Liver (tissue), 9 donors: ENCODE measurements around the gene LRRN4CL. TPM values are rescaled to one million over a fixed set of nuclear protein-coding genes. Genes with fewer than 3 reads are reported as not detected.

Source experiments
- DNase-seq: peaks from one replicate; pipeline ENCODE4 v3.0.0-alpha.2; 2017; ENCODE audit warnings: low spot score
- H3K27ac ChIP-seq, 2 donors: one replicate each; pipeline ENCODE4 v1.7.0; 2013; ENCODE audit warnings: inconsistent platforms in 2 of 2, low read length in 2 of 2, control low read depth in 1 of 2, low read depth in 1 of 2, mild to moderate bottlenecking in 1 of 2
- H3K27me3 ChIP-seq, 4 donors: one replicate each; pipeline versions ENCODE4 v1.6.1 to v1.7.0; 2013; ENCODE audit warnings: low read length in 3 of 4, inconsistent platforms in 1 of 4, mild to moderate bottlenecking in 1 of 4, moderate library complexity in 1 of 4; ENCODE audit not compliant: control insufficient read depth in 4 of 4, insufficient read depth in 4 of 4
- H3K36me3 ChIP-seq, 4 donors: one replicate each; pipeline versions ENCODE4 v1.6.1 to v1.7.0; 2013; ENCODE audit warnings: low read length in 3 of 4, mild to moderate bottlenecking in 3 of 4, low read depth in 1 of 4, moderate library complexity in 1 of 4; ENCODE audit not compliant: control insufficient read depth in 4 of 4, insufficient read depth in 3 of 4
- H3K4me1 ChIP-seq, 4 donors: one replicate each; pipeline versions ENCODE4 v1.6.1 to v1.7.0; 2013; ENCODE audit warnings: low read length in 3 of 4, mild to moderate bottlenecking in 3 of 4, moderate library complexity in 1 of 4; ENCODE audit not compliant: control insufficient read depth in 4 of 4, insufficient read depth in 4 of 4
- H3K4me3 ChIP-seq, 3 donors: one replicate each; pipeline versions ENCODE4 v1.6.1 to v1.7.0; 2013; ENCODE audit warnings: low read length in 3 of 3, control low read depth in 1 of 3, low read depth in 1 of 3, mild to moderate bottlenecking in 1 of 3
- H3K9ac ChIP-seq, 2 donors: one replicate each; pipeline ENCODE4 v1.7.0; 2013; ENCODE audit warnings: low read length in 2 of 2, mild to moderate bottlenecking in 2 of 2, moderate library complexity in 2 of 2, control low read depth in 1 of 2, low read depth in 1 of 2
- H3K9me3 ChIP-seq, 4 donors: one replicate each; pipeline versions ENCODE4 v1.6.1 to v1.7.0; 2013; ENCODE audit warnings: low read length in 3 of 4; ENCODE audit not compliant: control insufficient read depth in 4 of 4
- EGR1 ChIP-seq, 2 donors: IDR thresholded peaks; 2 replicates each; pipeline ENCODE4 v1.6.1; 2016 to 2018; ENCODE audit warnings: antibody characterized with exemption in 2 of 2, low read depth in 2 of 2
- FOXA1 ChIP-seq: IDR thresholded peaks from 2 replicates; pipeline ENCODE4 v1.6.1; 2016; ENCODE audit warnings: antibody characterized with exemption
- FOXA2 ChIP-seq: IDR thresholded peaks from 2 replicates; pipeline ENCODE4 v1.6.1; 2016; ENCODE audit warnings: antibody characterized with exemption
- GABPA ChIP-seq, 2 donors: IDR thresholded peaks in 1 of 2; conservative IDR thresholded peaks in 1 of 2; 2 replicates each; pipeline ENCODE4 v1.6.1; 2016; ENCODE audit warnings: antibody characterized with exemption in 2 of 2, mild to moderate bottlenecking in 1 of 2, moderate library complexity in 1 of 2
- HNF4A ChIP-seq, 2 donors: conservative IDR thresholded peaks; 2 replicates each; pipeline ENCODE4 v1.6.1; 2016; ENCODE audit warnings: antibody characterized with exemption in 2 of 2, mild to moderate bottlenecking in 2 of 2
- HNF4G ChIP-seq: IDR thresholded peaks from 2 replicates; pipeline ENCODE4 v1.6.1; 2016; ENCODE audit warnings: antibody characterized with exemption
- JUND ChIP-seq, 2 donors: IDR thresholded peaks; 2 replicates each; pipeline ENCODE4 v1.6.1; 2016; ENCODE audit warnings: antibody characterized with exemption in 2 of 2
- MAX ChIP-seq: IDR thresholded peaks from 2 replicates; pipeline ENCODE4 v1.6.1; 2016; ENCODE audit warnings: antibody characterized with exemption
- NR2F2 ChIP-seq: IDR thresholded peaks from 2 replicates; pipeline ENCODE4 v1.6.1; 2016; ENCODE audit warnings: antibody characterized with exemption
- RAD21 ChIP-seq, 2 donors: IDR thresholded peaks; 2 replicates each; pipeline ENCODE4 v1.6.1; 2016; ENCODE audit warnings: antibody characterized with exemption in 2 of 2, mild to moderate bottlenecking in 2 of 2
- RXRA ChIP-seq, 2 donors: IDR thresholded peaks; 2 replicates each; pipeline ENCODE4 v1.6.1; 2017 to 2018; ENCODE audit warnings: antibody characterized with exemption in 2 of 2, mild to moderate bottlenecking in 1 of 2
- SP1 ChIP-seq: IDR thresholded peaks from 2 replicates; pipeline ENCODE4 v1.6.1; 2018; ENCODE audit warnings: antibody characterized with exemption, mild to moderate bottlenecking
- TAF1 ChIP-seq: conservative IDR thresholded peaks from 2 replicates; pipeline ENCODE4 v1.6.1; 2016; ENCODE audit warnings: antibody characterized with exemption, mild to moderate bottlenecking
- YY1 ChIP-seq: IDR thresholded peaks from 2 replicates; pipeline ENCODE4 v1.6.1; 2016; ENCODE audit warnings: antibody characterized with exemption, mild to moderate bottlenecking
- WGBS: extraction: QIAGEN DNeasy Blood & Tissue Kit; methylation state at CpG from one replicate; pipeline ENCODE4 v1.1.7; 2013; 5-methylcytosine and 5-hydroxymethylcytosine counted together
- polyA plus RNA-seq, 2 donors: library from polyadenylated mRNA; stranded (reverse) in 1 of 2; unstranded in 1 of 2; fragments of 200-250 nt in 1 of 2; fragments of >200 nt in 1 of 2; fragmentation: Nextera tagmentation in 1 of 2; extraction: Ambion mirVana in 1 of 2; gene quantifications; one replicate each; pipeline versions ENCODE4 v1.2.1 to v1.2.3, GENCODE V29; 2013 to 2015
- total RNA-seq, 2 donors: library from RNA; depleted of rRNA; stranded (reverse); fragments of >200 nt; gene quantifications; one replicate each; pipeline ENCODE4 v1.2.3, GENCODE V29; 2014
- TF ChIP-seq, protein P1 (sequence below): IDR thresholded peaks from 2 replicates; pipeline ENCODE4 v1.6.1; 2016; ENCODE audit warnings: antibody characterized with exemption, mild to moderate bottlenecking
- TF ChIP-seq, protein P2 (sequence below): IDR thresholded peaks from 2 replicates; pipeline ENCODE4 v1.6.1; 2016; ENCODE audit warnings: antibody characterized with exemption
- TF ChIP-seq, protein P3 (sequence below): IDR thresholded peaks from 2 replicates; pipeline ENCODE4 v1.6.1; 2016; ENCODE audit warnings: antibody characterized with exemption
- TF ChIP-seq, protein P4 (sequence below): fragments of 150-350 bp; IDR thresholded peaks from 2 replicates; pipeline ENCODE4 v1.5.1; 2017; ENCODE audit warnings: improper control_type of control experiment, low read depth, low read length; ENCODE audit not compliant: missing input control
- donor health status: healthy.
- donor health status: healthy.
- donor health status: healthy.
- donor health status: healthy.
- donor health status: healthy.

The LRRN4CL gene
- total and polyA plus RNA-seq, 4 donors, result 0.06 to 0.08 TPM; not detected in 2

- Histone ChIP-seq H3K4me3 (peak overlapping the region; percentile 82 to 98 (median 88)), H3K9ac (peak overlapping the region; percentile 36 to 96), H3K27ac (peak overlapping the region; percentile 85 to 89), H3K36me3 (peaks cover 3 to 10% (median 6%) of the 10 kb centered on the region in 4 donors), H3K4me1 (peaks cover 11 to 28% (median 19%) of the 10 kb centered on the region in 4 donors), H3K9me3 (no peaks in the 10 kb centered on the region), H3K27me3 (no peaks in the 10 kb centered on the region)
- 4% methylated on average over 36 of the region's 36 CpGs for WGBS
- TF ChIP-seq YY1, result no peak
- TF ChIP-seq FOXA1, result no peak
- TF ChIP-seq JUND (IDR thresholded peaks at IDR 0.05), result no peak
- no peak for TF ChIP-seq NR2F2
- no peak for TF ChIP-seq SP1
- TF ChIP-seq RXRA (IDR thresholded peaks at IDR 0.05), result no peak
- no peak for TF ChIP-seq EGR1 (IDR thresholded peaks at IDR 0.05; ENCODE audit: low read depth in 2 of 2)
- TF ChIP-seq, protein P1, sequence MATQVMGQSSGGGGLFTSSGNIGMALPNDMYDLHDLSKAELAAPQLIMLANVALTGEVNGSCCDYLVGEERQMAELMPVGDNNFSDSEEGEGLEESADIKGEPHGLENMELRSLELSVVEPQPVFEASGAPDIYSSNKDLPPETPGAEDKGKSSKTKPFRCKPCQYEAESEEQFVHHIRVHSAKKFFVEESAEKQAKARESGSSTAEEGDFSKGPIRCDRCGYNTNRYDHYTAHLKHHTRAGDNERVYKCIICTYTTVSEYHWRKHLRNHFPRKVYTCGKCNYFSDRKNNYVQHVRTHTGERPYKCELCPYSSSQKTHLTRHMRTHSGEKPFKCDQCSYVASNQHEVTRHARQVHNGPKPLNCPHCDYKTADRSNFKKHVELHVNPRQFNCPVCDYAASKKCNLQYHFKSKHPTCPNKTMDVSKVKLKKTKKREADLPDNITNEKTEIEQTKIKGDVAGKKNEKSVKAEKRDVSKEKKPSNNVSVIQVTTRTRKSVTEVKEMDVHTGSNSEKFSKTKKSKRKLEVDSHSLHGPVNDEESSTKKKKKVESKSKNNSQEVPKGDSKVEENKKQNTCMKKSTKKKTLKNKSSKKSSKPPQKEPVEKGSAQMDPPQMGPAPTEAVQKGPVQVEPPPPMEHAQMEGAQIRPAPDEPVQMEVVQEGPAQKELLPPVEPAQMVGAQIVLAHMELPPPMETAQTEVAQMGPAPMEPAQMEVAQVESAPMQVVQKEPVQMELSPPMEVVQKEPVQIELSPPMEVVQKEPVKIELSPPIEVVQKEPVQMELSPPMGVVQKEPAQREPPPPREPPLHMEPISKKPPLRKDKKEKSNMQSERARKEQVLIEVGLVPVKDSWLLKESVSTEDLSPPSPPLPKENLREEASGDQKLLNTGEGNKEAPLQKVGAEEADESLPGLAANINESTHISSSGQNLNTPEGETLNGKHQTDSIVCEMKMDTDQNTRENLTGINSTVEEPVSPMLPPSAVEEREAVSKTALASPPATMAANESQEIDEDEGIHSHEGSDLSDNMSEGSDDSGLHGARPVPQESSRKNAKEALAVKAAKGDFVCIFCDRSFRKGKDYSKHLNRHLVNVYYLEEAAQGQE, result no peak
- TF ChIP-seq, protein P2, sequence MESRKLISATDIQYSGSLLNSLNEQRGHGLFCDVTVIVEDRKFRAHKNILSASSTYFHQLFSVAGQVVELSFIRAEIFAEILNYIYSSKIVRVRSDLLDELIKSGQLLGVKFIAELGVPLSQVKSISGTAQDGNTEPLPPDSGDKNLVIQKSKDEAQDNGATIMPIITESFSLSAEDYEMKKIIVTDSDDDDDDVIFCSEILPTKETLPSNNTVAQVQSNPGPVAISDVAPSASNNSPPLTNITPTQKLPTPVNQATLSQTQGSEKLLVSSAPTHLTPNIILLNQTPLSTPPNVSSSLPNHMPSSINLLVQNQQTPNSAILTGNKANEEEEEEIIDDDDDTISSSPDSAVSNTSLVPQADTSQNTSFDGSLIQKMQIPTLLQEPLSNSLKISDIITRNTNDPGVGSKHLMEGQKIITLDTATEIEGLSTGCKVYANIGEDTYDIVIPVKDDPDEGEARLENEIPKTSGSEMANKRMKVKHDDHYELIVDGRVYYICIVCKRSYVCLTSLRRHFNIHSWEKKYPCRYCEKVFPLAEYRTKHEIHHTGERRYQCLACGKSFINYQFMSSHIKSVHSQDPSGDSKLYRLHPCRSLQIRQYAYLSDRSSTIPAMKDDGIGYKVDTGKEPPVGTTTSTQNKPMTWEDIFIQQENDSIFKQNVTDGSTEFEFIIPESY, result no peak
- no peak for TF ChIP-seq HNF4A (conservative IDR thresholded peaks at IDR 0.05)
- TF ChIP-seq FOXA2, result no peak
- TF ChIP-seq TAF1, result no peak
- TF ChIP-seq GABPA (IDR thresholded peaks at IDR 0.05 in 1 of 2, conservative IDR thresholded peaks at IDR 0.05 in 1 of 2), result no peak
- TF ChIP-seq MAX, result no peak
- no peak for TF ChIP-seq HNF4G
- TF ChIP-seq, protein P3, sequence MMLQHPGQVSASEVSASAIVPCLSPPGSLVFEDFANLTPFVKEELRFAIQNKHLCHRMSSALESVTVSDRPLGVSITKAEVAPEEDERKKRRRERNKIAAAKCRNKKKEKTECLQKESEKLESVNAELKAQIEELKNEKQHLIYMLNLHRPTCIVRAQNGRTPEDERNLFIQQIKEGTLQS, result no peak
- TF ChIP-seq, protein P4, sequence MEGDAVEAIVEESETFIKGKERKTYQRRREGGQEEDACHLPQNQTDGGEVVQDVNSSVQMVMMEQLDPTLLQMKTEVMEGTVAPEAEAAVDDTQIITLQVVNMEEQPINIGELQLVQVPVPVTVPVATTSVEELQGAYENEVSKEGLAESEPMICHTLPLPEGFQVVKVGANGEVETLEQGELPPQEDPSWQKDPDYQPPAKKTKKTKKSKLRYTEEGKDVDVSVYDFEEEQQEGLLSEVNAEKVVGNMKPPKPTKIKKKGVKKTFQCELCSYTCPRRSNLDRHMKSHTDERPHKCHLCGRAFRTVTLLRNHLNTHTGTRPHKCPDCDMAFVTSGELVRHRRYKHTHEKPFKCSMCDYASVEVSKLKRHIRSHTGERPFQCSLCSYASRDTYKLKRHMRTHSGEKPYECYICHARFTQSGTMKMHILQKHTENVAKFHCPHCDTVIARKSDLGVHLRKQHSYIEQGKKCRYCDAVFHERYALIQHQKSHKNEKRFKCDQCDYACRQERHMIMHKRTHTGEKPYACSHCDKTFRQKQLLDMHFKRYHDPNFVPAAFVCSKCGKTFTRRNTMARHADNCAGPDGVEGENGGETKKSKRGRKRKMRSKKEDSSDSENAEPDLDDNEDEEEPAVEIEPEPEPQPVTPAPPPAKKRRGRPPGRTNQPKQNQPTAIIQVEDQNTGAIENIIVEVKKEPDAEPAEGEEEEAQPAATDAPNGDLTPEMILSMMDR, result no peak
- TF ChIP-seq RAD21 (IDR thresholded peaks at IDR 0.05), result no peak
- no peak for DNase-seq
These were observed 24.8 kb downstream of the LRRN4CL start for GRCh38 chr11:62664405-62665074.
